ENCODE data around the gene SPACA6.

Gene SPACA6

DNA sequence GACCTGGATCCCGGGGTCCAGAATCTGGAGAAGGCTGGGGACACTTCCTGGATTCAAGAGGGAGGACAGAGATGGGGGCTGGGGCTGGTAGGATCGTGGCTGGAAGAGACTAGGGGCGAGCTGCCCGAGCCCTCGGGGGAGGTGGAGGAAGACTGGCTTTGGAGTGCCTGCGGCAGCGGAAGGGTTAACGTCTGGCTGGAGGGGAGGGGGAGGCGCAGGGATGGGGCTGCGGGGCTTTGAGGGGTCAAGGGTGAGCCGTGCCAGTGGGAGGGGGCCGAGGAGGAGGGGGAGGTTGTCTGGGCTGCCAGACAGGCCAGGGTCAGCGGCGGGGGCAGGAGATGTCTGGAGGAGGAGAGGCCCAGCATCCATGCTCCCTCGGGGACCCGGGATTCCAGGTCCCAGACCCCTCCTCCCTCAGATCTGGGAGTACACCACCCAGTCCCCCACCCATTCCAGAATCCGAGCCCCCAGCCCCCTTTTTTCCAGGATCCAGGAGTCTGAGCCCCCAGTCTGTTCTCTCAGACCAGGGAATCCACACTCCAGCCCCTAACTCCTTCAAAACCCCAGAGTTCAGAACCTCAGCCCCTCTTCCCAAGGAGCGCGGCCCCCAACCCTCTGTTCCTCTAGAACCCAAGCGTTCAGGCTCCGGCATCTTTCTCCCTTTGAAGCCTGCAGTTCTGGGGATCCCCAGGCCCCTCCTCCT, 3.2 kb upstream of the SPACA6 start:
- TF ChIP-seq, protein P1, sequence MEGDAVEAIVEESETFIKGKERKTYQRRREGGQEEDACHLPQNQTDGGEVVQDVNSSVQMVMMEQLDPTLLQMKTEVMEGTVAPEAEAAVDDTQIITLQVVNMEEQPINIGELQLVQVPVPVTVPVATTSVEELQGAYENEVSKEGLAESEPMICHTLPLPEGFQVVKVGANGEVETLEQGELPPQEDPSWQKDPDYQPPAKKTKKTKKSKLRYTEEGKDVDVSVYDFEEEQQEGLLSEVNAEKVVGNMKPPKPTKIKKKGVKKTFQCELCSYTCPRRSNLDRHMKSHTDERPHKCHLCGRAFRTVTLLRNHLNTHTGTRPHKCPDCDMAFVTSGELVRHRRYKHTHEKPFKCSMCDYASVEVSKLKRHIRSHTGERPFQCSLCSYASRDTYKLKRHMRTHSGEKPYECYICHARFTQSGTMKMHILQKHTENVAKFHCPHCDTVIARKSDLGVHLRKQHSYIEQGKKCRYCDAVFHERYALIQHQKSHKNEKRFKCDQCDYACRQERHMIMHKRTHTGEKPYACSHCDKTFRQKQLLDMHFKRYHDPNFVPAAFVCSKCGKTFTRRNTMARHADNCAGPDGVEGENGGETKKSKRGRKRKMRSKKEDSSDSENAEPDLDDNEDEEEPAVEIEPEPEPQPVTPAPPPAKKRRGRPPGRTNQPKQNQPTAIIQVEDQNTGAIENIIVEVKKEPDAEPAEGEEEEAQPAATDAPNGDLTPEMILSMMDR (IDR thresholded peaks at IDR 0.05; ENCODE audit: low read depth, low read length, missing control alignments), result no peak
- no peak overlapping the region for H3K4me3 ChIP-seq (ENCODE audit: low read depth, low read length)
- no peak for DNase-seq (ENCODE audit: low read depth)

DNA sequence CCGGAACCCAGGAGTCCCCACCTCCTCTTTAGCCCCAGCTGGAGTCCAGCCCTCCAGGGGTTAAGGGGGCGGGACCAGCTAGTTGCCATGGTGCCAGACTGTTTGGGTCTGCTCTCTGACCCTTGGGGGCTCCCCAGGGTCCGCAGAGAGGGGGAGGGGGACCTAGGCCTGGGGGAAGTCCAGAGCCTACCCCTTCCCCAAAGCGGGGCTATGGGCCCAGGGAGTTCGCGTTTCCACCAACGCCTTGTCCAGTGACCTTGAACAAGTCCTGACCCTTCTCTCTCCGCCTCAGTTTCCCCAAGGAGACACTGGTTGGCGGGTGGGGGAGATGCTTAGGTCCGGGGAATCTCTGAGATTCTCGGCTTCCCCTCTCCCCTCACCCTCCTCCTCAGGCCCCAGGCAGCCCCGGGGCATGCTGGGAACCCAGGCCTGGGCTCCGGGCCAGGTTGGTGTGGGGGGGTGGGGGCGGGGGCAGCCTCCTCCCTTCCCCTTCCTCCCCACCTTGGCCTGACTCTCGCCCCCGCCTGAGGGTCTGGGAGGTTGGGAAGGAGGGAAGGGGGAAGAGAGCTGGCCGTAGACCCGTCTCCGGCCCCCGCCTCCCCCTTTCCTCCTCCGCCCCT, 2.6 kb upstream of the SPACA6 start:
- H3K4me3 ChIP-seq (ENCODE audit: low read depth, low read length), result no peak overlapping the region
- no peak for DNase-seq (ENCODE audit: low read depth)
- TF ChIP-seq, protein P1 (IDR thresholded peaks at IDR 0.05; ENCODE audit: low read depth, low read length, missing control alignments), result no peak

DNA sequence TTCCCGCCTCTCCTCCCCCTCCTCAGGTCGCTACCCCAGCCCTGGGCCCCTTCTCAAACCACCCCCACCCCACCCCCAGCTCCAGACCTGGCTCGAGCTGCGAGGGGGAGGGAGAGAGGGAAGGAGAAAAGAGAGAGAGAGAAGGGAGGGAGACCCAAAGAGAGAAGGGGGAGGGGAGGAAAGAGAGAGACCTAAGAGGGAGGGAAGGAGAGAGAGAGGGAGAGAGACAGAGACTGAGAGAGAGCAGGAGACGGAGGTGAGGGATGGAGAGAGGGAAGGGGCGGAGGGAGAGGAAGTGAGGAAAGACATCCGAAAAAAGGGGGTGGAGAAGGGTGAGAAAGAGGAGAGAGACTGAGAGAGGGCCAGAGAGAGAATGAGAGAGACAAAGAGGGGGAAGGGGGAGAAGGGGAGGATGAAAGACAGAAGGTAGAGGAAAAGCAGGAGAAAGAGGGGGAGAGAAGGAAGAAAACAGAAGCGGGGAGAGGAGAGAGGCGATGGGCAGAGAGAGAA, 2.0 kb upstream of the SPACA6 start:
- DNase-seq (ENCODE audit: low read depth), result no peak
- H3K4me3 ChIP-seq (ENCODE audit: low read depth, low read length), result no peak overlapping the region
- TF ChIP-seq, protein P1 (IDR thresholded peaks at IDR 0.05; ENCODE audit: low read depth, low read length, missing control alignments), result no peak

DNA sequence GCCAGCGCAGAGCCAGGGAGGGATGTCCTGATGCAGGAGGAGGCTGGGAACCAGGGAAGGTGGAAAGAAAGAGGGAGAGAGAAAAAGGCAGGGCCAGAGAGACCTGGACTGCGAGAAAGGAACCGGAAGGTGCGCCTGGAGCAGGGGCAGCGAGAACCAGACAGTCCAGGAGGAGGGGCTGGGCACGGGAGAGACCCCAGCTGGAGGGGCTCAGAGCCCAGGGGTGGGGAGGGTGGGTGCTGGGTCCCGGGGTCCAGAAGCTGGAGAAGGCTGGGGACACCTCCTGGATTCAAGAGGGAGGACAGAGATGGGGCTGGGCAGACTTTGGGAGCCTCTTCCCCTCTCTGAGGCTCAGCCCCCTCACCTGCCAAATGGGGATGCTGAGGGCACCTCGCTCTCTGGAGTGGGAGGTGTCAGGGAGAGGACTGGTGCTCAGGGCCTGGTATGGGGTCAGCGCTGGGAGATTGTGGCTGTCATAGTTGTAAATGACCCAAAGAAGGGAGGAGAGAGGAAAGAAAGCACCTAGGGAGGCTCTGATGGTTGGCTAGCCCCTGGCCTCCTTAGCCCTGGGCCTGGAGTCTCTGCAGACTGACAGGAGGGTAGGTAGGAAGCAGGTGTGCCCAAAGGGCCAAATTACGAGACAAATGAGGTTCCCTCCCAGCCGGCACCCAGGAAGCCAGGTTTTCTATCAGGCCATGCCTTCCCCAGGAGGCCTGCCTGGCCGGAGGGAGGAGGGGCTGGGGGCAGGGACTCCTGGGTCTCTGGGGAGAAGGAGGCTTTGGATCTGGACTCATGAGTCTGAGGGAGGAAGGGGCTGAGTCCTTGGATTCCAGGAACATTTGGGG, 1.3 kb upstream of the SPACA6 start:
- DNase-seq (ENCODE audit: low read depth), result no peak
- TF ChIP-seq, protein P1 (IDR thresholded peaks at IDR 0.05; ENCODE audit: low read depth, low read length, missing control alignments), result no peak
- no peak overlapping the region for H3K4me3 ChIP-seq (ENCODE audit: low read depth, low read length)

DNA sequence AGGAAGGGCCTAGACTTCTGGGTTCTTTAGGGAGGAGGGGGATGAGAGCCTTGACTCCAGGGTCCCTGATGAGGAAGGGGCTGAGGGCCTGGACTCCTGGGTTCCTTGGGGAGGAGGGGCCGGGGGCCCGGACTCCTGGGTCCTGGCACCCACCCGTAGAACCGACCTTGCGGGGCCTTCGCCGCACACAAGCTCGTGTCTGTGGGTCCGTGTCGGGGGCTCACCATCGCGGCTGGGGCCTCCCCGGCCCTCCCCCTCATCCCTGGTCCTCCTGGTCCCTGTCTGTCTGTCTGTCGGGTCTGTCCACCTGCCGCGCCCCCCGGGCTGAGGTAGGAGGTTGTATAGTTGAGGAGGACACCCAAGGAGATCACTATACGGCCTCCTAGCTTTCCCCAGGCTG, 662 bp upstream of the SPACA6 start:
- no peak for DNase-seq (ENCODE audit: low read depth)
- H3K4me3 ChIP-seq (ENCODE audit: low read depth, low read length), result no peak overlapping the region
- TF ChIP-seq, protein P1 (IDR thresholded peaks at IDR 0.05; ENCODE audit: low read depth, low read length, missing control alignments), result no peak

DNA sequence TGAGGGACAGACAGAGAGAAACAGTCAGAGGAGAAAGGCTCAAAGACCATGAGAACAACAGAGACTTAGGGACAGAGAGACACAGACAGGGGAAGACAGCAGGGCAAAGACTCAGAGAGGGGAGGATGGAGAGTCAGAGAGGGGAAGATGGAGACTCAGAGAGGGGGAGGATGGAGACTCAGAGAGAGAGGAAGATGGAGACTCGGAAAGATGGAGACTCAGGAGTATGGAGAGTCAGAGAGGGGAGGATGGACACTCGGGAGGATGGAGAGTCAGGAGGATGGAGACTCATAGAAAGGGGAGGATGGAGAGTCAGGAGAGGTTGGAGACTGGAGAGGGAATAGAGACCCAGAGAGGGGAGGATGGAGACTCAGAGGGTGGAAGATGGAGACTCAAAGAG, 689 bp downstream of the SPACA6 start:
- no peak for DNase-seq (ENCODE audit: low read depth)
- H3K4me3 ChIP-seq (ENCODE audit: low read depth, low read length), result no peak overlapping the region
- TF ChIP-seq, protein P1 (IDR thresholded peaks at IDR 0.05; ENCODE audit: low read depth, low read length, missing control alignments), result no peak
